HEK293T (cell line): ENCODE data around the gene ERG.

Experiments used
- ARNT ChIP-seq: fragments of 450-650 bp; IDR thresholded peaks from 2 replicates; pipeline ENCODE4 v1.6.1; 2017; ENCODE audit warnings: mild to moderate bottlenecking
- FOXA1 ChIP-seq: fragments of 450-650 bp; IDR thresholded peaks from 2 replicates; pipeline ENCODE4 v1.6.1; 2016; ENCODE audit warnings: mild to moderate bottlenecking
- FOXK2 ChIP-seq: fragments of 450-650 bp; IDR thresholded peaks from 2 replicates; pipeline ENCODE4 v1.6.1; 2016; ENCODE audit warnings: mild to moderate bottlenecking
- L3MBTL2 ChIP-seq: fragments of 450-650 bp; conservative IDR thresholded peaks from 2 replicates; pipeline ENCODE4 v1.6.1; 2016; ENCODE audit warnings: mild to moderate bottlenecking
- NFRKB ChIP-seq: fragments of 450-650 bp; IDR thresholded peaks from 2 replicates; pipeline ENCODE4 v1.6.1; 2016; ENCODE audit warnings: mild to moderate bottlenecking, moderate library complexity
- SP1 ChIP-seq: fragments of 450-650 bp; IDR thresholded peaks from 2 replicates; pipeline ENCODE4 v1.6.1; 2017
- SUZ12 ChIP-seq: fragments of 450-650 bp; IDR thresholded peaks from 2 replicates; pipeline ENCODE4 v1.6.1; 2016; ENCODE audit warnings: mild to moderate bottlenecking

GRCh38 chr21:38493549-38494250 is 4.6 kb downstream of the ERG start:
- no peak for TF ChIP-seq SUZ12
- TF ChIP-seq ARNT: no peak
- TF ChIP-seq SP1: no peak
- TF ChIP-seq FOXK2: no peak
- no peak for TF ChIP-seq FOXA1
- no peak for TF ChIP-seq NFRKB
- no peak for TF ChIP-seq L3MBTL2
